ENCODE results near the gene ARHGEF17.

ARHGEF17 gene

DNA sequence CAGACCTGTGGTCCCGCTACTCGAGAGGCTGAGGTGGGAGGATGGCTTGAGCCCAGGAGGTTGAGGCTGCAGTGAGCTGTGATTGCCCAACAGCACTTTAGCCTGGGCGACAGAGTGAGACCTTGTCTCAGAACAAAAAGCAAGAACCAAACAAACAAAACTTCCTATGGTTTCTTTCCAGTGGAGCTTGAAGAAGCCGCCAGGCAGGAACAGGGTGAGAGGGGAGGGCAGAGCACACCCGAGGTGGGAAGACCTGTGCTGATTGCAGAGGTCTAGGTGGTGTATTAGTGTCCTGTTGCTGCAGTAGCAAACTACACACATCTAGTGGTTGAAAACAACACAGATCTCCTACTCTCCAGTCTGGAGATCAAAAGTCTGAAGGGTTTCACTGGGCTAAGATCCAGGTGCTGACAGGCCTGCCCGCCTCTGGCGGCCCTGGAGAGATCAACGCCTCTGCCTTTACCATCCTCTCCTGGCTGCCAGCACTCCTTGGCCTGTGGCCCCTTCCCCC lies 10.5 kb downstream of the ARHGEF17 start:
- no peak overlapping the region for H3K4me2 ChIP-seq (ENCODE audit: low read length)

DNA sequence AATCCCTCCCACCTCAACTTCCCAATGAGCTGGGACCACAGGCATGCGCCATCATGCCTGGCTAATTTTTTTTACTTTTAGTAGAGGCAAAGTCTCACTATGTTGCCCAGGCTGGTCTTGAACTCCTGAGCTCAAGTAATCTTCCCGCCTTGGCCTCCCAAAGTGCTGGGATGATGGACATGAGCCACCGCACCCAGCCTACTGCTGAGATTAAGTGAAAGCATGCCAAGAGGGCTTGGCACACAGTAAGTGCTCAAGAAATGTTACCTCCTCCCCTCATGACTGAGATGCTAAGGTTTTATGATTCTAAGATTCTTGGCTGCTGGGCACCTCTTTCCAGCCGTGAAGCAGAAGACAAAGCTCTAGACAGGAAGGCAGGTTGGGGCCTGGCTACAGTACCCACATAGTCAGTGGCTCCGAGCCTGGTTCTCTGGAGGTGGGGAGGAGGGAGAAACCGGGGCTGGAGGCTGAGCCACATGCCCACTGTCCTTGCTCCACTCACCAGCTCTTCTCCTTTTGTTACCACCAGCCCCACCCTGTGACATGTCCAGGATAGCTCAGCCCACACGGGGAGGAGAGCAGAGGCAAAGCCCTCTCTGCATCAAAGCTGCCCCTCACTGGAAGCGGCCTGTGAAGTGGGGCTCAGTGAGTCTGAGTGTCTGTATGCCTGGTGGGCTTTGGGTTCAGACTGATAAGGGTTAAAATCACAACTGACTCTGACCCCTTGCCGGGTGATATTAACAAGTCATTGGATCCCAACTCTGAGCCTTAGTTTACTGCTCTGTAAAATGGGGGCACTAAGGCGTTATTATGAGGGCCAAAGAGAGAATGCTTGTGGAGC lies 12.9 kb downstream of the ARHGEF17 start:
- H3K9ac ChIP-seq (ENCODE audit: low read depth, low read length): peak overlapping the region; percentile 58
- H3K4me3 ChIP-seq (ENCODE audit: low read length): no peak overlapping the region
- peaks cover 55% of the 10 kb centered on the region for H3K4me1 ChIP-seq (ENCODE audit: control insufficient read depth, insufficient read depth, low read length)
- H3K36me3 ChIP-seq (ENCODE audit: insufficient read depth, low read length): peaks cover 18% of the 10 kb centered on the region
- H3K4me2 ChIP-seq (ENCODE audit: low read length): peak overlapping the region; percentile 51
- no peaks in the 10 kb centered on the region for H3K27me3 ChIP-seq (ENCODE audit: control insufficient read depth, insufficient read depth, low read length)
- H3K9me3 ChIP-seq (replicated peaks; ENCODE audit: low read length): no peaks in the 10 kb centered on the region

More for the DNA sequence above, 10.5 kb downstream of the ARHGEF17 start:
- no peaks in the 10 kb centered on the region for H3K27me3 ChIP-seq (ENCODE audit: control insufficient read depth, insufficient read depth, low read length)
- H3K9ac ChIP-seq (ENCODE audit: low read depth, low read length): no peak overlapping the region
- no peak overlapping the region for H3K4me3 ChIP-seq (ENCODE audit: low read length)
- peaks cover 20% of the 10 kb centered on the region for H3K36me3 ChIP-seq (ENCODE audit: insufficient read depth, low read length)
- H3K9me3 ChIP-seq (replicated peaks; ENCODE audit: low read length): no peaks in the 10 kb centered on the region
- peaks cover 54% of the 10 kb centered on the region for H3K4me1 ChIP-seq (ENCODE audit: control insufficient read depth, insufficient read depth, low read length)

- Histone ChIP-seq H3K4me3 (ENCODE audit: low read length) (no peak overlapping the region), H3K36me3 (ENCODE audit: insufficient read depth, low read length) (peaks cover 17% of the 10 kb centered on the region), H3K9ac (ENCODE audit: low read depth, low read length) (peak overlapping the region; percentile 58), H3K9me3 (replicated peaks; ENCODE audit: low read length) (no peaks in the 10 kb centered on the region), H3K4me2 (ENCODE audit: low read length) (peak overlapping the region; percentile 51), H3K27me3 (ENCODE audit: control insufficient read depth, insufficient read depth, low read length) (no peaks in the 10 kb centered on the region), H3K4me1 (ENCODE audit: control insufficient read depth, insufficient read depth, low read length) (peaks cover 55% of the 10 kb centered on the region)
Measured at GRCh38 chr11:73321604-73322381, 13.7 kb downstream of the ARHGEF17 start.

- peak overlapping the region; percentile 60 for H3K4me2 ChIP-seq (ENCODE audit: low read length)
- no peak overlapping the region for H3K4me3 ChIP-seq (ENCODE audit: low read length)
- no peaks in the 10 kb centered on the region for H3K9me3 ChIP-seq (replicated peaks; ENCODE audit: low read length)
- no peaks in the 10 kb centered on the region for H3K27me3 ChIP-seq (ENCODE audit: control insufficient read depth, insufficient read depth, low read length)
- H3K4me1 ChIP-seq (ENCODE audit: control insufficient read depth, insufficient read depth, low read length): peaks cover 60% of the 10 kb centered on the region
- H3K9ac ChIP-seq (ENCODE audit: low read depth, low read length): peak overlapping the region; percentile 58
- peaks cover 22% of the 10 kb centered on the region for H3K36me3 ChIP-seq (ENCODE audit: insufficient read depth, low read length)
Measured at GRCh38 chr11:73322382-73323306, 14.6 kb downstream of the ARHGEF17 start.

- Histone ChIP-seq H3K9me3 (replicated peaks; ENCODE audit: low read length) (no peaks in the 10 kb centered on the region), H3K4me1 (ENCODE audit: control insufficient read depth, insufficient read depth, low read length) (peaks cover 61% of the 10 kb centered on the region), H3K9ac (ENCODE audit: low read depth, low read length) (peak overlapping the region; percentile 58), H3K4me3 (ENCODE audit: low read length) (peak overlapping the region; percentile 50), H3K4me2 (ENCODE audit: low read length) (peak overlapping the region; percentile 60), H3K36me3 (ENCODE audit: insufficient read depth, low read length) (peaks cover 22% of the 10 kb centered on the region), H3K27me3 (ENCODE audit: control insufficient read depth, insufficient read depth, low read length) (no peaks in the 10 kb centered on the region)
Measured at GRCh38 chr11:73323464-73323863, 15.4 kb downstream of the ARHGEF17 start.

GRCh38 chr11:73324116-73324515 lies 16.0 kb downstream of the ARHGEF17 start:
- Histone ChIP-seq H3K36me3 (ENCODE audit: insufficient read depth, low read length) (peaks cover 22% of the 10 kb centered on the region), H3K27me3 (ENCODE audit: control insufficient read depth, insufficient read depth, low read length) (no peaks in the 10 kb centered on the region), H3K4me2 (ENCODE audit: low read length) (peak overlapping the region; percentile 60), H3K9me3 (replicated peaks; ENCODE audit: low read length) (no peaks in the 10 kb centered on the region), H3K4me3 (ENCODE audit: low read length) (peak overlapping the region; percentile 50), H3K9ac (ENCODE audit: low read depth, low read length) (peak overlapping the region; percentile 58), H3K4me1 (ENCODE audit: control insufficient read depth, insufficient read depth, low read length) (peaks cover 61% of the 10 kb centered on the region)

DNA sequence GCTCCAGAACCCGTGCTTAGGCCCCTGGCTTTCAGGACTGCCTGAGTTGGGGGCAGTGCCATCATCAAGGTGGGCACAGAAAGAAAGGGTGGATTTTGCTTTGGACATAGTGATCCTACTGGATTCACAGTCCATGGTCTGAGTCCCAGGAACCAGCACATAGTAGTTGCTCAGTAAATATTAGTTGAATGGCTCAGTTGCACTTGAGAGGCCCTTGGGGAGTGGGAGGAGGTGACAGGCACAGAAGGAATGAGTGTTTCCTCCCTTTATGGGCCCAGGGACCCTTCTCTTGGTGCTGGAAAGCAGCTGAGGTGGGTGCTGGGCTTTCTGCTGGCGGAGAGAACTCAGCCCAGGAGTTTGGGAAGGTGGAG lies 16.6 kb downstream of the ARHGEF17 start:
- H3K9ac ChIP-seq (ENCODE audit: low read depth, low read length): no peak overlapping the region
- H3K4me1 ChIP-seq (ENCODE audit: control insufficient read depth, insufficient read depth, low read length): peaks cover 61% of the 10 kb centered on the region
- H3K27me3 ChIP-seq (ENCODE audit: control insufficient read depth, insufficient read depth, low read length): no peaks in the 10 kb centered on the region
- no peak overlapping the region for H3K4me3 ChIP-seq (ENCODE audit: low read length)
- no peaks in the 10 kb centered on the region for H3K9me3 ChIP-seq (replicated peaks; ENCODE audit: low read length)
- H3K4me2 ChIP-seq (ENCODE audit: low read length): no peak overlapping the region
- H3K36me3 ChIP-seq (ENCODE audit: insufficient read depth, low read length): peaks cover 17% of the 10 kb centered on the region

DNA sequence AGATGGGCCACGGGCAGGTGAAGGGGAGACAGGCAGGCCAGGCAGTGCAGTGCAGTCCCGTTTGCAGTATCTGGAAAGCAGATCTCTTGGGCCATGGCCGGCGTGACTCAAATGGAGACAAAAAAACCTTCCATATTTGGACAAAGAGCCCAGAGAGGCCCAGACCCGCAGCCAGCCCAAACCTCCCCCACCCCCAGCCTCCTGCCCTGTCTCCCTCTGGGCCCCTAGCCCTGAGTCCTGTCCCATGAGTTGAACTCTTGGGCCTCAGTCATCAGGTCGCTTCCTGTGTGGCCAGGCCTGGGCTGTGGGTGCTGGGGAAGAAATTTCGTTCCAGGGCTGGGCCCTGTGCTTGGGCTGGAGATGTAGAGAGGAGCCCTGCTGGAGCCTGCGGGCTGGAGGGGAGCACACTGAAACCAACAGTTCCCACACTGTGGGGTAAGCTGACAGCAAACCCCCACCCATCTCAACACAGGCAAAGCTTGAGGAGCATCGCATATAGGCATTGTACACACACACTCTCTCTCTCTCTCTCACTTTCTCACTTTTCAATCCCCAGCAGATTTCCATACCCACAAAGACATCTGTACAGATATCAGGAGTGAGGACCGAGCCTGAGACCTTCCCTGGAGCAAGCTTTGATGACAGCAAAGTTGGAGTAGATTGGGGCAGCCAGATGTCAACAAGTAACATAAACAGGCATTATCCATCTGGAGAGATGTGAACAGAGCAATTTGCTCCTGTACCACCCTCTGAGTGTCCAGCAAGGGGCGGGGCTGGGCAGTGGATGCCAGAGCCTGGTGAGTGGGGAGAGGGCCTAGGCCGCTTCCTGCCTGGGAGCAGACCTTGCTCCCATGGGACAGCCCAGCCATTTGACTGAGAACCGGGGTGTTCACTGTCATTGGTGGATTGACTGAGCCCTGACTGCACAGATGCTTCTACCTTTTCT lies 17.2 kb downstream of the ARHGEF17 start:
- peaks cover 16% of the 10 kb centered on the region for H3K36me3 ChIP-seq (ENCODE audit: insufficient read depth, low read length)
- peak overlapping the region; percentile 8 for H3K9ac ChIP-seq (ENCODE audit: low read depth, low read length)
- H3K4me3 ChIP-seq (ENCODE audit: low read length): no peak overlapping the region

GRCh38 chr11:73326929-73327811 lies 19.1 kb downstream of the ARHGEF17 start:
- Histone ChIP-seq H3K9me3 (replicated peaks; ENCODE audit: low read length) (no peaks in the 10 kb centered on the region), H3K9ac (ENCODE audit: low read depth, low read length) (no peak overlapping the region), H3K4me3 (ENCODE audit: low read length) (no peak overlapping the region), H3K27me3 (ENCODE audit: control insufficient read depth, insufficient read depth, low read length) (no peaks in the 10 kb centered on the region), H3K4me2 (ENCODE audit: low read length) (no peak overlapping the region), H3K36me3 (ENCODE audit: insufficient read depth, low read length) (peaks cover 16% of the 10 kb centered on the region), H3K4me1 (ENCODE audit: control insufficient read depth, insufficient read depth, low read length) (peaks cover 62% of the 10 kb centered on the region)

More for the DNA sequence above, 17.2 kb downstream of the ARHGEF17 start:
- Histone ChIP-seq H3K4me1 (ENCODE audit: control insufficient read depth, insufficient read depth, low read length) (peaks cover 63% of the 10 kb centered on the region), H3K9me3 (replicated peaks; ENCODE audit: low read length) (no peaks in the 10 kb centered on the region), H3K4me2 (ENCODE audit: low read length) (no peak overlapping the region), H3K27me3 (ENCODE audit: control insufficient read depth, insufficient read depth, low read length) (no peaks in the 10 kb centered on the region)

Data from skeletal muscle satellite cell (primary cell).